Measurements from ENCODE around the gene APLN.

APLN gene, protein sequence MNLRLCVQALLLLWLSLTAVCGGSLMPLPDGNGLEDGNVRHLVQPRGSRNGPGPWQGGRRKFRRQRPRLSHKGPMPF

DNA sequence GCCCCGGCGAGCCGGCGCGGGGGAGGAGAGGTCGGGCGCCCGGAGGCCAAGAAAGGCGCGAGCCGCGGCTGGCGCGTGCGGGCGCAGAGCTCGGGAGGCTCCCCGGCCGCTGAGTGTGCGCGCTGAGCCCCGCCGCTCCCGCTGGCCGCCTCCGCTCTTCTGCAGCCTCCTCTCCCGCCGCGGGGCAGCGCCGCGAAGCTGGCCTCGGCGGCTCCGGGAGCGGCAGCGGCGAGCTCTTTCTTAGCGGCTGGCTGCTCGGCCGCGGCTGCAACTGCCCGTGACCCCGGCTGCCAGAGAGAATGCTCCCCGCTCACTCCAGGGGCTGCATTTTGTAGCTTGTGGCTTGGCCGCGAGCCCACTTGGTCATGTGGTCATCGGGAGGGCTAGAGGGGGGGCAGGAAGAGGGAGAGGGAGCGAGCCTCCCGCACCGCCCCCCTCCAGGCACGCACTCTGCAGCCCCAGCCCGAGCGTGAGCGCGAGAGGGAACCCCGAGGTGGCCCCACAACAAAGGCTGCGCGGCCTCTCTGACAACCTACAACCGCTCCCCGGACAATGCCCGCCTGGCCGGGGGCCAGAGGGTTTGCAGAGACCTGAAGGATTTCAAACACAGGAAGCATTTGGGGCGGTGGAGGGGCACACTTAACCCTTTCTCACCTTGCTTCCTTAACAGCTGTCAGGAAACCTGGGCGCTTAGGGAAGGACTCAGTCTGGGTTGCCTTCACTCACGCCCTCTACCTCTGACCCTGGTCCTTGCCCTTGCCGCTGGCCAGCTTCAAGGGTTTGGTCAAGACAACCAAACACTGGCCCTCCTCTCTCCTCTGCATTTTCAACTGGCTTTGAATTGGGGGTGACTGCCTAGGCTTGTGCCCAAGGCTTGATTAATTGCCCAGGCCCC, at the start of gene APLN:
Gene APLN, minus strand, starts transcription at position 305 of the 895 bp plus-strand sequence. CDS start 326 bp downstream, outside the sequence.
- DNase-seq: no peak

- DNase-seq: no peak
Measured at GRCh38 chrX:129704491-129704890, 49.7 kb upstream of the APLN start.

- no peak for DNase-seq
Measured at GRCh38 chrX:129701624-129702069, 46.9 kb upstream of the APLN start.

DNA sequence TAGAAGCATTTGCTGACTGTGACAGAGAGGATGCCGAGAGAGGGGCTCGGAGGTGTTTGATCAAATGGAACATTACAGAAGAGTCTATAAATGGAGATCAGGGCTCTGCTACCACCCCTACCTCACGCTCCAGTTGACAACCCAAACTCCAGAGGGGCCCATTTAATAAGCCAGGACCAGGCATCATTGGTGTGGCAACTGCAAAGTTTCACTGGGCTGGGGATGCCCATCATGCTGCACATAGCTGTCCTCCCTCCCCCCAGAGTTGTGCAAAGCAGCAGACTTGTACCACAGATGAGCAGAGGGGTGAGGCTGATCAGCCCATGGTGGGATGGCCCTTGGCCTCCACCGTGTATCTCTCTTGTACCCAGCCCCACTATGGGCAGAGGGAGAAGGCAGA, 45.8 kb upstream of the APLN start:
- DNase-seq: no peak

GRCh38 chrX:129698150-129698549, 43.4 kb upstream of the APLN start:
- no peak for DNase-seq

- DNase-seq: no peak
Measured at GRCh38 chrX:129697204-129697829, 42.6 kb upstream of the APLN start.

- DNase-seq: no peak
Measured at GRCh38 chrX:129696463-129697155, 41.9 kb upstream of the APLN start.

DNA sequence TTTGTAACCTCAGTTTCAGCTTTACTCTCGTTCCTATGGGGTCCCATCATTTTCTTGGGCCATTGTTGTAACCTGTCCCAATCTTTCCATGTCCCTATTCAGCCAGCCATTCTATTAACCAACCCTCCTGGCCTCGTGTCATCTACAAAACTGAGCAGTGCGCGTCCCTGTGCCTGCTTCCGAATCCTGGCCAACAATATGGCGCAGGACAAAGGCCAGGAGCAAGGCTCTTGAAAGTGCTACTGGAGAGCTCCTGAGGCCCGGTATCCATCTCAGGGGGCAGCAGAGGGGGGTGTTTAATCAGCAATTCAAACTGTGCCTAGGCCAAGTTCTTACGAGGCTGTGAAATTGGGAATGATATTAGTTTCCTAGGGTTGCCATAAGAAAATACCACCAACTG, 41.2 kb upstream of the APLN start:
- no peak for DNase-seq

- DNase-seq: no peak
Measured at GRCh38 chrX:129695535-129695934, 40.8 kb upstream of the APLN start.

DNA sequence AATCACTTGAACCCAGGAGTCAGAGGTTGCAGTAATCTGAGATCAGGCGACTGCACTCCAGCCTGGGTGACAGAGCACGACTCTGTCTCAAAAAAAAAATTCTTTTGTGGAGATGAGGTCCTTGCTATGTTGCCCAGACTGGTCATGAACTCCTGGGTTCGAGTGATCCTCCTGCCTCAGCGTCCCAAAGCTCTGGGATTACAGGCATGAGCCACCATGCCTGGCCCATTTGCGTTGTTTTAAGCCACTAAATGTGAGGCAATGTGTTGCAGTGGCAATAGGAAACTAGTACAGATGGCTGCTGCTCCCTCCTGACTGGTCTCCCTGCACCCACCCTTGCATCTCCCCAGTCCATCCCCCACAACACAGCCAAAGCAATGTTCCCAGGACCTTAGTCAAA, 40.0 kb upstream of the APLN start:
- DNase-seq: no peak

GRCh38 chrX:129693354-129693753, 38.6 kb upstream of the APLN start:
- no peak for DNase-seq

GRCh38 chrX:129690435-129690834, 35.7 kb upstream of the APLN start:
- DNase-seq: no peak

GRCh38 chrX:129689796-129690195, 35.0 kb upstream of the APLN start:
- no peak for DNase-seq

DNA sequence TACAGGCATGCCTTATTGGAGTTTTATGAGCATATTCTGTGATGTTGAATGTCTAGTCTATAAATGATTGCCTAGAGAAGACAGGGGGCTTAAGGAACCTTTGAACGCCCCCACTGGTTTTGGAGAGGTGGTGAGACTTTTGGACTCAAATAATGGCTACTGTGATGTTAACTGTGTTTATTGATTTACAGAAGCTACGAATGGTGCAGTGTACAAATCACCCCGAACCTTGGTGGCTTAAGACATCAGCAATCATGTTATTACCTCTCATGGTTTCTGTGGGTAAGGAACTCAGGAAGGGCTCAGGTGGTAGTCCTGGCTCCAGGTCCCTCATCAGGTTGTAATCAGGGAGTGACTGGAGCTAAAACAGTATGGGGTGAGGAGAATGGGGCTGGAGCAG, 33.3 kb upstream of the APLN start:
- no peak for DNase-seq

GRCh38 chrX:129686422-129686948, 31.7 kb upstream of the APLN start:
- DNase-seq: no peak

DNA sequence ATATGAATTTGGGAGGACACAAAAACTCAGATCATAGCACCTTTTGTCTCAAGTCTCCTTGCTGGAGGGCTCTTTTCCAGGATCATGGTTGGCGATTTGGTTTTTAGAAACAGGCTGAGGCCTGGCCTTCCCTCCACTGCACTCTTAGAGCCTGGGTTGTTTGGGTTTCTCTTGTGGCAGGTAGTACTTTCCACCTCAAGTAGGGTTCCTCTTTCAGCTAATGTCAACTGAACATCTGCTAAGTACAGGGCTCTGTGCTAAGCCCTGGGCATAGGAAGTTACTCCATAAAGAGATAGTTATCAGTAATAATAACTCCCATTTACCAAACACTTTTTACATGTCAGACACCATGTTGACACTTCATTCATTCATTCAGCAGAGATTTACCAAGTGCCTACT, 28.2 kb upstream of the APLN start:
- no peak for DNase-seq

DNA sequence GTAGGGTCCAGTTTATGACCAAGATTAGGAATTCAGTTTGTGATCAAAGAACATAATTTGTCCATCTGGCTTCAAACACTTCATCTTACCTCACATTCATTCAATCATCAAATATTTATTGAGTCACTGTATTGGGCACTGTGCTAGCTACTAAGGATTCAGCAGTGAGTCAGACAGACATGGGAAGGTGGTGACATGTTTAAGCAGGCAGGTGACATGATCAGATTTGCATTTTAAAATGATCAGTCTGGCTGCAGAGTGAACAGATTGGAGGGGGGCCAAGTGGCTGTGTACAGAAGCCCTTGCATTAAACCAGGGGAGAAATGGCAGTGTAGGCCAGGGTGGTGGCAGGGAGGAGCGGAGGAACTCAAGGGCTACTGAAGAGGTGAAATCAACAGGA, 25.1 kb upstream of the APLN start:
- peak; percentile 6 for DNase-seq

GRCh38 chrX:129678614-129679195, 23.9 kb upstream of the APLN start:
- DNase-seq: no peak

DNA sequence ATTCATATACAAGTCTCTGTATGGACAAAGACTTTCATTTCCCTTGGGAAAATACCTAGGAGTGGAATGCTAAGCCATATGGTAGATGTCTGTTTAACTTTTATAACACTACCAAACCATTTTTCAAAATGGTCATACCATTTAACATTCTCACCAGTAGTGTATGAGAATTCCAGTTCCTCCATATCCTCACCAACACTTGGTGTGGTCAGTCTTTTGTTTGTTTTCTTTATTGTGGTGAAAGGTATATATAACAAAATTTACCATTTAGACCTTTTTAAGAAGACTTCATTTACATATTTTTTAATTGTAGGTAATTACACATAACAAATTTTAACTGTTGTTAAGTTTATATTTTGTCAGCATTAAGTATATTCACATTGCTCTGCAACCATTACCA, 12.7 kb upstream of the APLN start:
- no peak for DNase-seq

GRCh38 chrX:129665916-129666644, 11.3 kb upstream of the APLN start:
- no peak for DNase-seq

DNA sequence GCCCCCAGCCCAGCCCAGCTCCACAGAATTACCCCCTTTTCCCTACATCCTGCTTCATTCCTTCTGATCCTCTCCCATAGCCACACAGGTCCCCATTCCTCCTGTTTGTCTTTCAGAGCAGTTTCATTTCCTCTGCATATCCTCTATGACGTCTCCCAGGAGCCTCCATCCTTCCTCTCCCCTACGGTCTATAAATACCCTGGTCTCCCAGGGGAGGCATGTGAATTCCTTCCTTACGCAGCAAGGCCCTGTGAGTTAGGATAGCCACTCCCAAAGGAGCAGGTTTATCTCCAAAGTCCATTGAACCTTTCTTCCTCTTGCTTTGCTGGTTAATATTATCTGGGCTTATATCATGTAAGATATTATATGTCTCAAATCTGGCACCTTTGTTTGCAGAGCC, 8.4 kb upstream of the APLN start:
- DNase-seq: no peak

DNA sequence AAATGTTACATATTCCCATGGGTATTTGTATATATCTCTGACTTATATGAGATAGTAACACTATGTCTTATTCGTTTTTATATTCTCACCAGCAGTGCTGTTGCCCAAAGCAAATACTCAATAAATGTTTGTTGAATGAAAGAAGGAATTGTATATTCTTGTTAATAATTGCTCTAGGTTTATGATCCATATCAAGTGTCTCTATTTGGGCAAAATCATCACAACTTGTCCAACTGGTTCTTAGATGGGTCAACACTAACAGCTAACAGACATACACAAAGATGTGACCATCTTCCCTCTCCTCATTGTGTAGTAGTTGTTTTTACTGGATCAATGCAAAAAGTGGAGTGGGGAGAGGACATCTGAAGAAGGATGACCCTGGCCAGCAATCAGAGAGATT, 6.6 kb upstream of the APLN start:
- DNase-seq: no peak

Data from NCI-H2081 treated with DMSO at 0.1 percent for 48 hours (cell line).